ENCODE results near the gene TNS4.

Gene TNS4

GRCh38 chr17:40517981-40518380, 16.6 kb upstream of the TNS4 start:
- H3K4me3 Mint-ChIP-seq = peak overlapping the region; percentile 81
- peaks cover 96% of the 10 kb centered on the region for H3K4me1 Mint-ChIP-seq
- H3K27me3 Mint-ChIP-seq = no peaks in the 10 kb centered on the region
- CTCF ChIA-PET = interaction anchor here (0.6 to 4.5 kb wide), 9 partner anchors 13 to 100 kb away, joined by 3 to 79 read pairs (median 6); partner anchors contain the start of genes IGFBP4 and TOP2A
- peak overlapping the region; percentile 94 for H3K27ac Mint-ChIP-seq
- peaks cover 6% of the 10 kb centered on the region for H3K9me3 Mint-ChIP-seq
- no peak for DNase-seq
- H3K36me3 Mint-ChIP-seq = peaks cover 53% of the 10 kb centered on the region

DNA sequence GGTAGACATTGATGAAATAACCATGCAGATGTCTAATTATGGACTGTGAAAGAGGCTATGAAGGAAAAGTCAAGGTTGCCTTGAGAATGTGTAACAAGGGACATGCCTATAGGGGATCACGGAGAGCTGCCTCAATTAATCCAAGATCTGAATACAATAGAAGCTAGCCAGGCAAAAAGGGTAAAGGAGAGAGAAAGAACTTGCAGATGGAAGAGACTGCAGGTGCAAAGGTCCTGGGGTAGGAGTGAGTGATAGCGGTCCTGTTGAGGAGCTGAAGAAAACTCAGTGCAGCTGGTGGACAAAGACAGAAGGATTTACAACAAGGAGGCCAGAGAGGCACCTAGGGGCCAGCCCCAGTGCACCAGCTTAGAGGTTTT, 15.9 kb upstream of the TNS4 start:
- H3K27me3 Mint-ChIP-seq = no peaks in the 10 kb centered on the region
- peak overlapping the region; percentile 94 for H3K27ac Mint-ChIP-seq
- no peak for DNase-seq
- peak overlapping the region; percentile 81 for H3K4me3 Mint-ChIP-seq
- peaks cover 89% of the 10 kb centered on the region for H3K4me1 Mint-ChIP-seq
- H3K9me3 Mint-ChIP-seq = peaks cover 5% of the 10 kb centered on the region
- H3K36me3 Mint-ChIP-seq = peaks cover 46% of the 10 kb centered on the region
- CTCF ChIA-PET = interaction anchor here (0.9 to 4.5 kb wide), 8 partner anchors 14 to 155 kb away, joined by 3 to 79 read pairs (median 6); partner anchors contain the start of gene IGFBP4

GRCh38 chr17:40516581-40517285, 15.3 kb upstream of the TNS4 start:
- H3K27me3 Mint-ChIP-seq = no peaks in the 10 kb centered on the region
- peak overlapping the region; percentile 94 for H3K27ac Mint-ChIP-seq
- peaks cover 84% of the 10 kb centered on the region for H3K4me1 Mint-ChIP-seq

DNA sequence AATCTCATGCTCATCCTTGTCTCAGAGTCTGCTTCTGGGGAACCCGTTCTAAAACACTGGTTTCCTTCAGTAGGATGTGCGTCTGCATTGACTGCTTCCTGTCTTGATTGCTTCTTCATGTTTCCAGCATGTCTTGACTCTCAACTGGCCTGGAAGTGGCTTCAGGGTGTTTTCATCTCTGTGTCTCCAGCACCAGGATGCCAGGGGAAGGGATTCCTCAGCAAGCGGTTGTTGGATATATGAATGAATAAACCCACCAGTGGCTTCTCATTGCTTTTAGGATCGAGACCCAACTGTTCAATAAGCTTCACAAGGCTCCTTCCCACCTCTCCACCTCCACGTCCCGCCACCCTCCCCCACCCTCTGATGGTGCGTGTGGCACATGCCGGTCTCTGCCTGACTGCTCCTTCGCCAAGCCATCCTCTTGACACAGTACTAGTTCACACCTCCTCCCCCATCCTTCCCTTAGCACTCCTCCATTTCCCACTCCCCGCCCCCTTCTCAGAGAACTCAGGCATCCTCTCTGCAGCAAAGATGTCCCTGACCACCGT, 14.1 kb upstream of the TNS4 start:
- DNase-seq = peak; percentile 62
- Mint-ChIP-seq H3K4me1 (peaks cover 77% of the 10 kb centered on the region), H3K36me3 (peaks cover 31% of the 10 kb centered on the region), H3K27ac (peak overlapping the region; percentile 94), H3K9me3 (no peaks in the 10 kb centered on the region), H3K4me3 (peak overlapping the region; percentile 44), H3K27me3 (no peaks in the 10 kb centered on the region)
- CTCF ChIA-PET = interaction anchor here (1.6 kb wide), 1 partner anchor 71 kb away, joined by 3 read pairs; no protein-coding TSS in a partner anchor

More at GRCh38 chr17:40516581-40517285, 15.3 kb upstream of the TNS4 start:
- H3K9me3 Mint-ChIP-seq = peaks cover under 1% of the 10 kb centered on the region
- peak overlapping the region; percentile 81 for H3K4me3 Mint-ChIP-seq
- peaks cover 40% of the 10 kb centered on the region for H3K36me3 Mint-ChIP-seq
- peak; percentile 86 for DNase-seq
- CTCF ChIA-PET = interaction anchor here (1.2 to 4.5 kb wide), 7 partner anchors 14 to 154 kb away, joined by 3 to 79 read pairs (median 7); partner anchors contain the start of gene IGFBP4

GRCh38 chr17:40515011-40515410, 13.6 kb upstream of the TNS4 start:
- no peaks in the 10 kb centered on the region for H3K27me3 Mint-ChIP-seq
- H3K4me1 Mint-ChIP-seq = peaks cover 72% of the 10 kb centered on the region
- peaks cover 26% of the 10 kb centered on the region for H3K36me3 Mint-ChIP-seq
- peak overlapping the region; percentile 94 for H3K27ac Mint-ChIP-seq
- no peak overlapping the region for H3K4me3 Mint-ChIP-seq
- H3K9me3 Mint-ChIP-seq = no peaks in the 10 kb centered on the region
- no peak for DNase-seq
- CTCF ChIA-PET = no interaction called here

DNA sequence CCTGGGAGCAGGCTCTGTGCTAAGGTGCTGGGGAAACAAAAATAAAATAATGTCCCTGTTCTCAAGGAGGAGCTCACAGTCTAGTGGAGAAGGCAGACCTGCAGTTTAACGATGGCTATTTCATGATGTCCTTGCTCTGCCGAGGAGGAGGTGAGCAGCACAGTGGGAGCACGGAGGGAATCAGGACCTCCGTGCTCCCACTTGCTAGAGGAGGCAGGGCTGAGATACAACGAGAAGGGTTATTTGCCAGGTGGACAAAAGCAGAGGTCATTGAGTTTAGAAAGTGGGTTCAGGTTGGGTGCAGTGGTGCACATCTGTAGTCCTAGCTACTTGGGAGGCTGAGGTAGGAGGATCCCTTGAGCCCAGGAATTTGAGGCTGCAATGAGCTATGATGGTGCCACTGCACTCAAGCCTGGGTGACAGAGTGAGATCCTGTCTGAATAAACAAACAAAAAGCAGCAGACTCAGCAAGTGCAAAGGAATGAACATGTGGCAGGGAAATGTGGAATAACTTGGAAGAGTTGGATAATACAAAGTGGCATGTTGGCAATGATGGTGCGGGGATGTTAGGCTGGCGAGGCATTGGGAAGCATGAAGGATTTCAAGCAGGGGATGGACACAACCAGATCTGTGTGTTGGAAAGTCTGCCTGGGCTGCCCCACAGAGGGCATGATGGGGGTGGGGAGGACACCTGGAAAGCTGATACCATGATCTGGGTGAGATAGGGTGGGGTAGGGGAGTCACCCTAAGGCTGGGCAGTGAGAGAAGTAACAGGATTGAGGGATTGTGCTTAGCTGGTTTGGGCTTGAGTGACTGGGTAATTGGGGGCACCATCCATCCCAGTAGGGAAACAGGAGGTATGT, 12.8 kb upstream of the TNS4 start:
- no peaks in the 10 kb centered on the region for H3K27me3 Mint-ChIP-seq
- peaks cover 66% of the 10 kb centered on the region for H3K4me1 Mint-ChIP-seq
- H3K9me3 Mint-ChIP-seq = no peaks in the 10 kb centered on the region
- no peak for DNase-seq
- H3K36me3 Mint-ChIP-seq = peaks cover 20% of the 10 kb centered on the region
- H3K27ac Mint-ChIP-seq = peak overlapping the region; percentile 94
- CTCF ChIA-PET = interaction anchor here (1.5 kb wide), 1 partner anchor 25 kb away, joined by 4 read pairs; no protein-coding TSS in a partner anchor
- no peak overlapping the region for H3K4me3 Mint-ChIP-seq

DNA sequence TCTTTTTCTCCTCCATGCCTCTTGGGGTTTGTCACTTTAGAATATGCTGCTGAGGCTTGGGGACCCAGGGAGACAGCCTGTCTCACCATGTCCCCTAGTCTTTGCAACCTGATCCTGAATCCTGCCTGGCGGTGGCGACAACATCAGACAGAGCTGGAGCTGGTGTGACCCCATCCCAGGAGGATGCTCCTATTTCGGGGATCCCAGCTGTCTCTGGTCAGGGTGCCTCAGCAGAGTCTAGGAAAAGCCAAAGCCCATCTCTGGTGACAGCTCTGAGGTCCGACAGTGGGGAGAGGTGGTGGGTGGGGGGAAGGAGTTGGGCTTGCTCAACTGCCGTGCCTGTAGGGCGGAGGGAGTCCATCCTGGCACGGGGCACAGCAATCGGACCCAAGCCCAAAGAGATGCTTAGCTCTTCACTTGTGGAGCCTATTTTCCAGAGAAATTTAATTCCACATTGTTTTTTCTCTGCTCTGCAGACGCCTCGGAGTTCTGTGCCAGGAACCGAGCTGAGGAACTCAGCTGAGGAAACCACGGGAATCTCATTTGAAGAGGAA, 10.3 kb upstream of the TNS4 start:
- no peak overlapping the region for H3K27ac Mint-ChIP-seq
- no peak for DNase-seq
- peaks cover 3% of the 10 kb centered on the region for H3K27me3 Mint-ChIP-seq
- H3K36me3 Mint-ChIP-seq = peaks cover 5% of the 10 kb centered on the region
- no peak overlapping the region for H3K4me3 Mint-ChIP-seq
- peaks cover 51% of the 10 kb centered on the region for H3K4me1 Mint-ChIP-seq
- H3K9me3 Mint-ChIP-seq = no peaks in the 10 kb centered on the region
- CTCF ChIA-PET = interaction anchor here (1.1 kb wide), 1 partner anchor 36 kb away, joined by 3 read pairs; no protein-coding TSS in a partner anchor

DNA sequence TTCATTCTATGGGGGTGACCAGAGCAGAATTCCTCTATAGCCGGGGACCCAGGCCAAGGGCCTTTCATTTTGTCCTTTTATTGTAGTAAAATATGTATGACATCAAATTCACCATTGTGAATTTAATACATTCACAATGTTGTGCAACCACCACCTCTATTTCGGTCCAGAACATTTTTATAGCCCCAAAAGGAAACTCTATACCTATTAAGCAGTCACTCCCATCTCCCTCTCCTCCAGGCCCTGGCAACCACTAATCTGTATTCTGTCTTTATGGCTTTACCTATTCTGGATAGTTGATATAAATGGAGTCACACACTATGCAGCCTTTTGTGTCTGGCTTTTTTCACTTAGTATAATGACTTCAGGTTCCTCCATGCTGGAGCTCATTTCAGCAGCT, 9.7 kb upstream of the TNS4 start:
- CTCF ChIA-PET = interaction anchor here (1.1 kb wide), 1 partner anchor 35 kb away, joined by 3 read pairs; no protein-coding TSS in a partner anchor
- DNase-seq = no peak
- H3K36me3 Mint-ChIP-seq = peaks cover 5% of the 10 kb centered on the region
- H3K27me3 Mint-ChIP-seq = peaks cover 9% of the 10 kb centered on the region
- peaks cover 51% of the 10 kb centered on the region for H3K4me1 Mint-ChIP-seq
- no peaks in the 10 kb centered on the region for H3K9me3 Mint-ChIP-seq
- no peak overlapping the region for H3K27ac Mint-ChIP-seq
- no peak overlapping the region for H3K4me3 Mint-ChIP-seq

- DNase-seq = no peak
- Mint-ChIP-seq H3K4me1 (peaks cover 48% of the 10 kb centered on the region), H3K27ac (no peak overlapping the region), H3K9me3 (no peaks in the 10 kb centered on the region), H3K4me3 (no peak overlapping the region), H3K36me3 (peaks cover 3% of the 10 kb centered on the region), H3K27me3 (peaks cover 11% of the 10 kb centered on the region)
- CTCF ChIA-PET = interaction anchor here (0.7 kb wide), 1 partner anchor 12 kb away, joined by 3 read pairs; no protein-coding TSS in a partner anchor
These were observed 8.9 kb upstream of the TNS4 start for GRCh38 chr17:40510328-40510648.

DNA sequence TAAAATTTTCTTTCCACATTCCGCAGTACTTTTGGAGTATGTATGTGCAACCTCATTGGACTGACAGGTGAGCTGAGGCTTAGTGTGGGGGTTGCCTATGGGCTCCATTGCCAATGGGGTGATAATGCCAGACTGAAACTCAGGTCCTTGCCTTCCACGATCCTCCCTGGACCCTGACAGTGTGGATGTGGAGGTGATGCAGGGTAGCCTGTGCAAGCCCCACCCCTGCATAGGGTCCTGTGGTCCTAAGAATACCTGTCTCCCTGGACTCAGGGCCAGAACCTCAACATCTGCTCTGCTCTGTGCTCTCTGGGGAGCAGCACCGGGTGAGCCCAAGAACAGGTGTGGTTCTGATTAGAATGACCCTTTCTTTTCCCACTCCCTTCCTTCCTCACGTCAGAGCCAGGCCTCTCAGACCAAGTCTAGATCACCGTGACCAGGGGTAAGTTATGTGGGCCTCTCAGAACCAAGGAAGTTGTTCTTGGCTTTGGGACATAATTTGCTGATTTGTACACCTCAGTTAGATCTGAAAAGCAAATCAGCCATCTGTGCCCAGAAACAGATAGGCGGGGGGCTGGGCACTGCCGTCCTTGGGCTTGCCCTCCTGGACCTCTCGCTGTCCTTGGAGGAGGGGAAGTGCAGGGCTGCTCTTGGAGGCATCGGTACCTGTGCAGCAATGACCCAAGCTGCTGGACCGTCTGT, 8.4 kb upstream of the TNS4 start:
- Mint-ChIP-seq H3K27ac (no peak overlapping the region), H3K36me3 (peaks cover 2% of the 10 kb centered on the region), H3K4me3 (no peak overlapping the region), H3K27me3 (peaks cover 12% of the 10 kb centered on the region), H3K4me1 (peaks cover 46% of the 10 kb centered on the region), H3K9me3 (no peaks in the 10 kb centered on the region)
- CTCF ChIA-PET = no interaction called here
- DNase-seq = no peak

DNA sequence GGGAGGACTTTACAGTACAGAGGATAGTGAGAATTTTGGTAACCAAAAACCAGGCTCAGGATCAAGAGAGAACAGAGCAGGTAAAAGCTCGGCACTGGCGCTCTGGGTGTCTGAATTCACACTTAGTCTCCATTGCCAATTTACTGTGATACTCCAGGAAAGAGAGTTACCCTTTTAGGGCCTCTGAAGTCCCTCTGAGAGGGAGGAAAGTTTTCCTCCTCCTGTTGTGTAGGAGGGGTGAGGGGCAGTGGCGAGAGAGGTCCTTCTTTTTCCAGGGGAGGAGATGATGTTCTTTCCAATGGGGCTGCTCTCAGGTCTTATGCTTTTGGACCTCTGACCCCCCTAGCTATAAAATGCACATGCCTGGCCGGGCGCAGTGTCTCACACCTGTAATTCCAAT, 5.4 kb upstream of the TNS4 start:
- no peak overlapping the region for H3K27ac Mint-ChIP-seq
- no peaks in the 10 kb centered on the region for H3K9me3 Mint-ChIP-seq
- H3K36me3 Mint-ChIP-seq = no peaks in the 10 kb centered on the region
- peaks cover 16% of the 10 kb centered on the region for H3K27me3 Mint-ChIP-seq
- no peak overlapping the region for H3K4me3 Mint-ChIP-seq
- peaks cover 34% of the 10 kb centered on the region for H3K4me1 Mint-ChIP-seq
- DNase-seq = no peak
- CTCF ChIA-PET = interaction anchor here (1.6 kb wide), 1 partner anchor 9 kb away, joined by 5 read pairs; no protein-coding TSS in a partner anchor

DNA sequence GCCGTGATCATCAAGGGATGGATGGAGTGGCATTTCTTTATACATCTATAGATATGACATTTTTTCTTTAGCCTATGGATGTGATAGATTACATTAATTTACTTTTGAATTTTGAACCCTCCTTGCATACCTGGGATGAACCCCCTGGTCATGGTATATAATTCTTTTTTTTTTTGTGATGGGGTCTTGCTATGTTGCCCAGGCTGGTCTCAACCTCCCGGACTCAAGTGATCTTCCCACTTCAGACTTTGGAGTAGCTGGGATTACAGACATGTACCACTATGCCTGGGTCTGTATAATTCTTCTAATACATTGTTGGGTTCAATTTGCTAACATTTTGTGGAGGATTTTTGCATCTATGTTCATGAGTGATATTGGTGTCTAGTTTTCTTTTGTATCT, 1.7 kb upstream of the TNS4 start:
- H3K4me1 Mint-ChIP-seq = peaks cover 28% of the 10 kb centered on the region
- CTCF ChIA-PET = no interaction called here
- no peaks in the 10 kb centered on the region for H3K9me3 Mint-ChIP-seq
- H3K4me3 Mint-ChIP-seq = no peak overlapping the region
- H3K27me3 Mint-ChIP-seq = peaks cover 37% of the 10 kb centered on the region
- H3K36me3 Mint-ChIP-seq = no peaks in the 10 kb centered on the region
- no peak for DNase-seq
- H3K27ac Mint-ChIP-seq = no peak overlapping the region

DNA sequence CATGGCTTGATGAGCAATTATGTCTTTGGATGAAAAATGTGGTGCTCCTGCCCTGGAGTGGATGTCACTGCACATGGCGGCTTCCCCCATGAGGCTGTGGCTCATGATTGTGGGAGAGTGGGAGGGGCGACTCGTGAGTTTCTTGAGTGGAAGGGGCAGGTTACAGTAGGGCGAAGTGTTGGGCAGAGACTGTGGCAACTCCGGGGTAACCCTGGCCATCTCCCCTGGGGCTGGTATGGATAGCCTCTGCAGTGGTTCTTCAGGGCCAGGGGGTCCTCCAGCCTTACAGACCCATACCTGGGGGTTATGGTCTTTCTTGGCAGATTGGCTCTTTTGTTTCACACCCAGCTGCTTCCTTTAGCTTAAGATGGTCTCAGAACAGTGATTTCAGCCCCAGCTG, 1.3 kb upstream of the TNS4 start:
- Mint-ChIP-seq H3K4me3 (no peak overlapping the region), H3K27me3 (peaks cover 41% of the 10 kb centered on the region), H3K4me1 (peaks cover 29% of the 10 kb centered on the region), H3K27ac (no peak overlapping the region), H3K36me3 (no peaks in the 10 kb centered on the region), H3K9me3 (no peaks in the 10 kb centered on the region)
- CTCF ChIA-PET = no interaction called here
- DNase-seq = no peak
